Liver (tissue), 3 donors: ENCODE measurements around the gene OTUD7B.

Source experiments
- GABPA ChIP-seq, 2 donors: IDR thresholded peaks in 1 of 2; conservative IDR thresholded peaks in 1 of 2; 2 replicates each; pipeline ENCODE4 v1.6.1; 2016; ENCODE audit warnings: antibody characterized with exemption in 2 of 2, mild to moderate bottlenecking in 1 of 2, moderate library complexity in 1 of 2
- TF ChIP-seq, protein P1 (sequence below): fragments of 150-350 bp; IDR thresholded peaks from 2 replicates; pipeline ENCODE4 v1.5.1; 2017; ENCODE audit warnings: improper control_type of control experiment, low read depth, low read length; ENCODE audit not compliant: missing input control
- donor health status: healthy.
- donor health status: healthy.

DNA sequence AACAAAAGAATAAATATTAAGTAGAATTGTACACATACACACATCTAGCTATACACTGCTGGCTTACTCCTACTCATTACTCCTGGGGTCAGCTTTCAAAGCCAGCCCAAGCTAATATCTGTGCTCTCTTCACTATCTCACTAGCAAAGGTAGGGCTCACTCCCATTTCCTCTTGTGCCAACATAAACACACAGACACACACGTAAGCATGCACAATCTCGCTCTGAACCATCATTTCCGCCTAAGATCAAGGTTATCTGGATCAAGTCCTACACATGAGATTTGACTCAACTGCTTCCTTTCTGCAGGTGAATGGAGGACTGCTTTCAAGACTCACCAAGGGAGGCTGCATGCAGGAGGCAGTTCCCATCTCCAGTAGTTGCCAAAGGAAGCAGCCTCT is 45.1 kb downstream of the OTUD7B start:
- peak in 1 of 2 donors; percentile 51 for TF ChIP-seq GABPA (IDR thresholded peaks at IDR 0.05 in 1 of 2, conservative IDR thresholded peaks at IDR 0.05 in 1 of 2)
- TF ChIP-seq, protein P1, sequence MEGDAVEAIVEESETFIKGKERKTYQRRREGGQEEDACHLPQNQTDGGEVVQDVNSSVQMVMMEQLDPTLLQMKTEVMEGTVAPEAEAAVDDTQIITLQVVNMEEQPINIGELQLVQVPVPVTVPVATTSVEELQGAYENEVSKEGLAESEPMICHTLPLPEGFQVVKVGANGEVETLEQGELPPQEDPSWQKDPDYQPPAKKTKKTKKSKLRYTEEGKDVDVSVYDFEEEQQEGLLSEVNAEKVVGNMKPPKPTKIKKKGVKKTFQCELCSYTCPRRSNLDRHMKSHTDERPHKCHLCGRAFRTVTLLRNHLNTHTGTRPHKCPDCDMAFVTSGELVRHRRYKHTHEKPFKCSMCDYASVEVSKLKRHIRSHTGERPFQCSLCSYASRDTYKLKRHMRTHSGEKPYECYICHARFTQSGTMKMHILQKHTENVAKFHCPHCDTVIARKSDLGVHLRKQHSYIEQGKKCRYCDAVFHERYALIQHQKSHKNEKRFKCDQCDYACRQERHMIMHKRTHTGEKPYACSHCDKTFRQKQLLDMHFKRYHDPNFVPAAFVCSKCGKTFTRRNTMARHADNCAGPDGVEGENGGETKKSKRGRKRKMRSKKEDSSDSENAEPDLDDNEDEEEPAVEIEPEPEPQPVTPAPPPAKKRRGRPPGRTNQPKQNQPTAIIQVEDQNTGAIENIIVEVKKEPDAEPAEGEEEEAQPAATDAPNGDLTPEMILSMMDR: no peak
